ENCODE measurements around the gene CWC25. TPM values are rescaled to one million over a fixed set of nuclear protein-coding genes. Genes with fewer than 3 reads are reported as not detected.

Gene CWC25
- total and polyA plus RNA-seq, 8 donors, result 7.5 to 24.0 (median 8.2) TPM

- Histone ChIP-seq H3K36me3 (peaks cover 0 to 11% (median 0%) of the 10 kb centered on the region in 3 donors), H3K27me3 (no peaks in the 10 kb centered on the region), H3K4me1 (peaks cover 4 to 9% (median 8%) of the 10 kb centered on the region in 3 donors), H3K27ac (peak within 1 kb of the TSS; percentile 36 to 90 (median 85)), H3K4me3 (peak within 1 kb of the TSS; percentile 80 to 95 (median 90)), H3K9me3 (no peaks in the 10 kb centered on the region)
- ATAC-seq (peak; percentile 78 to 88 (median 84)), FAIRE-seq (no peak), DNase-seq (peak; percentile 89 to 99 (median 98))
- intact Hi-C loops (cut with DNase I), result no loop called here
- TF ChIP-seq CTCF (IDR thresholded peaks at IDR 0.05), result no peak
- WGBS, 2 donors, result 0% methylated on average over 44 of the region's 44 CpGs
These were observed 72.6 kb downstream of the CWC25 start, which contains the start of gene PSMB3 for GRCh38 chr17:38752308-38753070. TSS of gene PSMB3 (plus strand) at chr17:38752741. CDS start at chr17:38752827, 86 bp downstream.

GRCh38 chr17:38751808-38752307, 73.3 kb downstream of the CWC25 start:
- TF ChIP-seq CTCF (IDR thresholded peaks at IDR 0.05), result no peak
- ATAC-seq, result peak; percentile 46 to 68 (median 52)
- intact Hi-C loops (cut with DNase I), result no loop called here
- peaks cover 0 to 11% (median 0%) of the 10 kb centered on the region in 3 donors for H3K36me3 ChIP-seq
- DNase-seq, result peak; percentile 68 to 95 (median 88)
- 0% methylated on average over 44 of the region's 44 CpGs for WGBS, 2 donors
- H3K9me3 ChIP-seq, result no peaks in the 10 kb centered on the region
- H3K4me1 ChIP-seq, result peaks cover 4 to 9% (median 8%) of the 10 kb centered on the region in 3 donors
- H3K4me3 ChIP-seq, result peak overlapping the region; percentile 40 to 91 (median 68)
- H3K27me3 ChIP-seq, result no peaks in the 10 kb centered on the region
- peak overlapping the region; percentile 33 to 90 (median 85) for H3K27ac ChIP-seq
- no peak for FAIRE-seq

- Histone ChIP-seq H3K36me3 (peaks cover 0 to 5% (median 0%) of the 10 kb centered on the region in 3 donors), H3K9me3 (no peaks in the 10 kb centered on the region), H3K4me3 (peak overlapping the region in 2 of 4 donors; percentile 90 to 91), H3K27ac (peak overlapping the region in 2 of 4 donors; percentile 84 to 90), H3K4me1 (peaks cover 4 to 14% (median 9%) of the 10 kb centered on the region in 3 donors), H3K27me3 (no peaks in the 10 kb centered on the region)
- ATAC-seq, result no peak
- FAIRE-seq, result no peak
- intact Hi-C loops (cut with DNase I), result no loop called here
- WGBS, 2 donors, result 10 to 11% methylated on average over 10 of the region's 10 CpGs
- no peak for DNase-seq
- TF ChIP-seq CTCF (IDR thresholded peaks at IDR 0.05), result no peak
These were observed 73.8 kb downstream of the CWC25 start for GRCh38 chr17:38751144-38751807.

Small RNA genes within 50 kb of the gene (microRNA-seq; reads per million reads assigned to microRNA genes)
- 0.39 to 0.59 reads per million in 2 donors for gene MIR4727

Other genes starting within 250 kb of the CWC25 start
- 1 to 10 TPM; 5.8 to 9.3 (median 8.2) TPM for gene SRCIN1, start 219.4 kb downstream of the CWC25 start, total RNA-seq
- 10 to 100 TPM; 18.4 to 30.3 TPM for gene SRCIN1, start 219.4 kb downstream of the CWC25 start, polyA plus RNA-seq
- gene EPOP, start 150.4 kb downstream of the CWC25 start, total RNA-seq, result 1 to 10 TPM; 2.4 to 4.3 (median 3.1) TPM
- 1 to 10 TPM in 1 of 2 donors, under 1 TPM in 1; 0.49 to 1.4 TPM for gene EPOP, start 150.4 kb downstream of the CWC25 start, polyA plus RNA-seq
- gene MLLT6, start 120.0 kb downstream of the CWC25 start, total RNA-seq, result 100 to 1,000 TPM in 1 of 6 donors, 10 to 100 TPM in 5; 51.3 to 112 (median 67.4) TPM
- gene MLLT6, start 120.0 kb downstream of the CWC25 start, polyA plus RNA-seq, result 100 to 1,000 TPM in 1 of 2 donors, 10 to 100 TPM in 1; 69.9 to 181 TPM
- 10 to 100 TPM; 27.5 to 44.3 (median 30.9) TPM for gene CISD3, start 95.0 kb downstream of the CWC25 start, total RNA-seq
- 10 to 100 TPM; 28.1 to 34.9 TPM for gene CISD3, start 95.0 kb downstream of the CWC25 start, polyA plus RNA-seq
- gene PCGF2, start 77.0 kb downstream of the CWC25 start, total RNA-seq, result 10 to 100 TPM; 12.9 to 25.2 (median 21.1) TPM
- 10 to 100 TPM; 39.2 to 39.6 TPM for gene PCGF2, start 77.0 kb downstream of the CWC25 start, polyA plus RNA-seq
- gene PSMB3, start 72.6 kb downstream of the CWC25 start, total RNA-seq, result 10 to 100 TPM; 27.7 to 74.7 (median 54.5) TPM
- 100 to 1,000 TPM; 104 to 107 TPM for gene PSMB3, start 72.6 kb downstream of the CWC25 start, polyA plus RNA-seq
- gene PIP4K2B, start 25.8 kb downstream of the CWC25 start, total RNA-seq, result 10 to 100 TPM in 5 of 6 donors, 1 to 10 TPM in 1; 9.0 to 22.2 (median 11.7) TPM
- 10 to 100 TPM; 14.2 to 17.0 TPM for gene PIP4K2B, start 25.8 kb downstream of the CWC25 start, polyA plus RNA-seq
- gene RPL23, start 28.4 kb upstream of the CWC25 start, total RNA-seq, result 100 to 1,000 TPM; 569 to 994 (median 828) TPM
- 1,000 to 10,000 TPM; 1,404 to 1,507 TPM for gene RPL23, start 28.4 kb upstream of the CWC25 start, polyA plus RNA-seq
- 10 to 100 TPM; 48.2 to 98.6 (median 60.9) TPM for gene LASP1, start 44.7 kb upstream of the CWC25 start, total RNA-seq
- gene LASP1, start 44.7 kb upstream of the CWC25 start, polyA plus RNA-seq, result 10 to 100 TPM; 35.7 to 36.0 TPM
- under 1 TPM in 1 of 6 donors, not detected in 5; 0.06 TPM for gene FBXO47, start 142.1 kb upstream of the CWC25 start, total RNA-seq
- gene FBXO47, start 142.1 kb upstream of the CWC25 start, polyA plus RNA-seq, result not detected

All from pancreas (tissue), 10 donors.